ENCODE results near the gene BRD3OS.

The BRD3OS gene

GRCh38 chr9:134035041-134036039 lies 10.1 kb downstream of the BRD3OS start:
- no peak for TF ChIP-seq ZBTB7A (IDR thresholded peaks at IDR 0.05; ENCODE audit: low read depth)

DNA sequence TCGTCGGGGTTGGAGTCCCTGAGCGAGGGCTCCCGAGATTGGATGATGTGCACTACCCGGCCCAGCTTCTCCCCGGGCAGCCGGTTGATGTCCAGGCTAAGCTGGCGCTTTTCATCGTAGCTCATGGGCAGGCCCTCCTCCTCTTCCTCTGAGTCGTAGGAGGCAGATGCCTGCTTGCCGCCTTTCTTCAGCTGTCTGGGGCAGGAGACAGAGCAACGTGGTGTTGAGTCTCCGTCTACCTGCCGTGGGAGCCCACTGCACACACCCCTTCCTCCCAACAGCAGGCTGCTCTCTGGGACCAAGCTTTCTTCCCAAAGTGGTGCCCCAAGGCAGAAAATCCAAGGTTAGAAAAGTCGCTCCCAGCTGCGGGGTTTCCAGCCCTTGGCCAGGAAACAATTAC lies 10.8 kb downstream of the BRD3OS start:
- TF ChIP-seq YY1 (IDR thresholded peaks at IDR 0.05; ENCODE audit: low read depth) = no peak
- no peak for TF ChIP-seq ZBTB7A (IDR thresholded peaks at IDR 0.05; ENCODE audit: low read depth)
- no peak for TF ChIP-seq TAF1 (IDR thresholded peaks at IDR 0.05; ENCODE audit: low read depth)
- no peak for TF ChIP-seq REST (IDR thresholded peaks at IDR 0.05; ENCODE audit: low read depth)

- TF ChIP-seq NFIC (IDR thresholded peaks at IDR 0.05) = no peak
Observed at GRCh38 chr9:134037641-134038040, 12.4 kb downstream of the BRD3OS start.

DNA sequence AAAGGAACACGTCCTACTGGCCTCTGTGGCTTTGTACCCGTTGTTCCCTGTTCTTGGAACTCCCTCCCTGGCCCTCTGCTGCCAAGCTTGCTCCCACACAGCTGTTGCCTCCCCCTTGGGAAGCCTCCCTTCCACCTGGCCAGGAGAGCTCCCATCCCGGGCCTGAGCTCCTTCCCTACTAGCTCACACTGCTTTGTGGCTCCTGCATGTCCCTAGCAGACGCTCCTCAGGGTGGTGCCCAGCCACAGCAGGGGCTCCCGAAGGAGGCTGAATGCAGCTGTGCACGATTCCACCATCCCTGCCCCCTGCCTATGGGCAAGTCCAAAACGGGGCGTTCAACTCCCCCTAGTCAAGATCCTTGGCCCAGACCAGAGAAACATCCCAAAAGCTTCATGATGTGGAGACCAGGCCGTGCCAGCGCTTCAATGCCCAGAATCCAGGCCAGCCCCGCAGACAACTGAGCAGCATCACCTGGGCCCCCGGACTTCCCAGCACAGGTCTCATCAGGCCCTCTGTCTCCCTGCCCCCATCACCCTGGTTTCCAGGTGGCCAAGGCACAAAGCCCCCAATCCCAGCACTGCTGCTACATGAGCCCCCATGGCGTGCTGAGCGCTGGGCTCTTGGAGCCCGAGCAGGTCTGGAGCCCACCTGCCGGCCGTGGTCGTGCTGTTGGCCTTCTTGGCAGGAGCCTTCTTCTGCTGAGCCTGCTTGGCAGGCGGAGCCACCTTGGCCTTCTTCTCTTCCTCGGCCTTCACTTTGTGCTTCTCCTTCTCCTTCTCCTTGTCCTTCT lies 14.3 kb downstream of the BRD3OS start:
- TF ChIP-seq REST (IDR thresholded peaks at IDR 0.05; ENCODE audit: low read depth) (no peak), USF1 (IDR thresholded peaks at IDR 0.05) (no peak), EGR1 (IDR thresholded peaks at IDR 0.05) (no peak), RAD21 (IDR thresholded peaks at IDR 0.05; ENCODE audit: low read depth) (no peak), FOXM1 (IDR thresholded peaks at IDR 0.05; ENCODE audit: borderline replicate concordance, low read depth) (no peak), CEBPB (IDR thresholded peaks at IDR 0.05) (no peak), EP300 (IDR thresholded peaks at IDR 0.05; ENCODE audit: borderline replicate concordance) (no peak), TEAD4 (IDR thresholded peaks at IDR 0.05) (no peak), TCF12 (IDR thresholded peaks at IDR 0.05; ENCODE audit: low read depth) (no peak), CREB1 (IDR thresholded peaks at IDR 0.05; ENCODE audit: low read depth) (no peak), YY1 (IDR thresholded peaks at IDR 0.05; ENCODE audit: low read depth) (no peak)

DNA sequence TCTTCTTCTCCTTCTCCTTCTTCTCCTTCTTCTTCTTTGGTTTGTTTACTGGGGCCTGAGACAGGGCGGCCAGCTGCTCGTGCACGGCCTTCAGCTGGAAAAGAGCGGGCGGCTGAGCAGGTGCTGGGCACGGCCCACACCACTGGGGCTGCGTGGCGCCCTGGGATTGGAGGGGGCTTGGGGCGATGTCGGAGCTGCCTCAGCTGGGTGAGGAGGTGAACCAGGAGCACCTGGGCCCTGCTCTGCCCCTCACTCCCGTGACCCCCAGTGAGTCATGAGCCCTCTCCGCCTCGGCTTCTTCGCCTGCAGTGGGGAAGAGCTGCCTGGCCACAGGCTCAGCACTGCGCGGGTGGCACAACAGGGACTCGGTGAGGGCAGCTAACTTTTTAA lies 14.9 kb downstream of the BRD3OS start:
- no peak for TF ChIP-seq TEAD4 (IDR thresholded peaks at IDR 0.05)
- TF ChIP-seq ZBTB7A (IDR thresholded peaks at IDR 0.05; ENCODE audit: low read depth) = no peak
- TF ChIP-seq, protein P1, sequence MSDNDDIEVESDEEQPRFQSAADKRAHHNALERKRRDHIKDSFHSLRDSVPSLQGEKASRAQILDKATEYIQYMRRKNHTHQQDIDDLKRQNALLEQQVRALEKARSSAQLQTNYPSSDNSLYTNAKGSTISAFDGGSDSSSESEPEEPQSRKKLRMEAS (IDR thresholded peaks at IDR 0.05) = no peak
- TF ChIP-seq TAF1 (IDR thresholded peaks at IDR 0.05; ENCODE audit: low read depth) = no peak
- TF ChIP-seq YY1 (IDR thresholded peaks at IDR 0.05; ENCODE audit: low read depth) = no peak
- TF ChIP-seq EP300 (IDR thresholded peaks at IDR 0.05; ENCODE audit: borderline replicate concordance) = no peak
- TF ChIP-seq RAD21 (IDR thresholded peaks at IDR 0.05; ENCODE audit: low read depth) = no peak
- TF ChIP-seq EGR1 (IDR thresholded peaks at IDR 0.05) = no peak
- TF ChIP-seq REST (IDR thresholded peaks at IDR 0.05; ENCODE audit: low read depth) = no peak
- no peak for TF ChIP-seq CREB1 (IDR thresholded peaks at IDR 0.05; ENCODE audit: low read depth)
- TF ChIP-seq USF1 (IDR thresholded peaks at IDR 0.05) = no peak
- TF ChIP-seq CEBPB (IDR thresholded peaks at IDR 0.05) = no peak

All from Ishikawa (cell line).